RCC 7860 (cell line): Measurements from ENCODE around the gene MYO1E.
"Not testable (repeated sequence)": the region's sequence is repeated elsewhere in the genome, so short reads cannot be mapped to it uniquely, and the experiment has no call there.

Experiments used
- DNase-seq: peaks from one replicate; pipeline ENCODE4 v3.0.0-alpha.2; 2015; ENCODE audit warnings: low spot score
- FAIRE-seq: peaks from 2 replicates; lab custom pipeline; 2012; peaks lifted over from hg19 to GRCh38; lab: Jason Lieb, UNC

MYO1E gene

DNA sequence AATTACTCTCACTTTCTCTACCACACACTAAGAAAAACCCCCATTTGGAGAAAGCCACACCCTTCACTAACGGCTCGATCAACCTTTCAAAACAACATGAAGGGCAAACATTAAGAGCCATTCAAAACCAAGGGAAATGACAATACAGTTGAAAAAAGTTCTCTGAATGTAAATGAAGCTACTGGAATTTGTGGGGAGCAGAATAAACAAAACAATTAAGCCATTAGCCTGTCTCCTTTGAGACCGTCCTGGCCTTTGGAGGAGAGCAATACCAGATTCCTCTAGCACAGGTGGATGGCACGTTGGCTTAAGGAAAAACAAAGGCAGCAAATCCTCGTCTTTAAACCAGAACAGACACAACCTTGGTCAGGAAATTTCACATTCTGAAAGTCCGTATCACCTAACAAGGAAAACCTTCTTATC is 18.7 kb downstream of the MYO1E start:
- no peak for FAIRE-seq

DNA sequence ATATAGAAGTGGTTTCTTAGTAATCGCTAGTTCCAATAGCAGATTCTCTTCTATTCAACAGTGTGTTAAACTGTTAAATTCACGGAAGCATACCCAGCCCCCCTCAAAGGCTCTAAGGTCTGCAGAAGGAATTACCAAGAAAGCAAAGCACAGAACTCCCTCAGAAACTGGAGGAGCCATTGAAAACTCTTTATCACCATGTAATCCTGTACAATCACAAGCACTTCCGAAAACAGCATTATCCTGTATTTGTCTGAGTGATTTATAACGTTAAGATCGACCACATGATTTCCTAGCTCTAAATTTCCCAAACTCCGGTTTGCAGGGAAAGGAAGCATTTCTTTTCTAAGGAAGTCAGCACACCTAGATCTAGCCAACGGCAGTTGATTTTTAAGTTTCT is 20.0 kb downstream of the MYO1E start:
- FAIRE-seq: no peak
- DNase-seq: no peak

More for the DNA sequence above, 18.7 kb downstream of the MYO1E start:
- no peak for DNase-seq

DNA sequence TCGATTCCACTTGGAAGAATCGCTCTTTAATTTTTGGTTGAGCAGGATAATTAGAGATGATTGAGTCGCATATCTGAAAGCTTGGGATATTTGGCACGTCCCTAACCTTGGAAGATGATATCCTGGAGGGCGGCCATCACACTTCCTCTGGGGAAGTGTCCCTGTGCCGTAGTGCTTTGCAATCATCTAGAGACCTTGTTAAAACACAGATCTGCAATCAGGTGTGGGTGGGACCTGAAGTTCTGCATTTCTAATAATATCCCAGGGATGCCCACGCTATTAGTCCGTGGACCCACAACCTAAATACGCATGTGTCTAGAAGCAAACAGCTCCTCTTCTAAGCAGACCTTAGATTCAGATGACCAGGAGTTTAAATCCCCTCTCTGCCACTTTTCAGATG is 20.5 kb downstream of the MYO1E start:
- DNase-seq: no peak
- FAIRE-seq: no peak

GRCh38 chr15:59350421-59350732 is 22.3 kb downstream of the MYO1E start:
- FAIRE-seq (no peak), DNase-seq (no peak)

DNA sequence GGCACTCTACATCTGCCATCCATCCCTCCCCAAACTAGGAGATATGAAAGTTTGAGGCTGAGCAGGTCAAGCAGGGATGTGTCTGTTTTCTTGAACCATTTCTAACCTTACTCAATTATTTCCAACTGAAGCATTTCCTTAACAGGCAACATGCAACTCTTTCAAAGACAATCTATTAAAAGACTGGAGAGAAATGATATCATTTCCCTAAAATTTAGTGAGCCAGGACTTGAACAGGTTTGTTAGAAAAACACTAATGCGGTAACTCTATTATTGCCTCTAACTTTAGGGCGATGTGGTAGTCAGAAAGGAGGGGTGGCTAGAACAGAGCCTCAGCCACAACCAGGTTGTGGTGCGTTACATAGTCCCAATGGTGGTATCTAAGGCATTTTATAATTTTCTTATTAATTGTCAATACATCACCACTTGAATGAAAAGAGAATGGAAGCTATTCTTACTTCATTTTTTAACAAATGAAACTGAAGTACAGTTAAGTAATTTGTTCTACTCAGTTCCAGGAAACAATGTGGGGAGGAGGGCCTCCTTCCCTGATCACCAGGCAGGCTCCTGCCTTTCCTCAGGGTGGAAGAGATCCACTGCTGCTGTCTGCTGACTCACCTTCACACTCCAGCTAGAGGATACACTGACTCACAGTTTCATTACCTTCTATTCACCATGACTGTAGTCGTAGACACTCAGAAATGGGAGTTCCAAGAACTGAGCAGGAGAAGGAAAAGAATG is 22.8 kb downstream of the MYO1E start:
- FAIRE-seq (peak; percentile 97), DNase-seq (peak; percentile 93)

- no peak for FAIRE-seq
Measured at GRCh38 chr15:59347915-59348314, 24.8 kb downstream of the MYO1E start.

DNA sequence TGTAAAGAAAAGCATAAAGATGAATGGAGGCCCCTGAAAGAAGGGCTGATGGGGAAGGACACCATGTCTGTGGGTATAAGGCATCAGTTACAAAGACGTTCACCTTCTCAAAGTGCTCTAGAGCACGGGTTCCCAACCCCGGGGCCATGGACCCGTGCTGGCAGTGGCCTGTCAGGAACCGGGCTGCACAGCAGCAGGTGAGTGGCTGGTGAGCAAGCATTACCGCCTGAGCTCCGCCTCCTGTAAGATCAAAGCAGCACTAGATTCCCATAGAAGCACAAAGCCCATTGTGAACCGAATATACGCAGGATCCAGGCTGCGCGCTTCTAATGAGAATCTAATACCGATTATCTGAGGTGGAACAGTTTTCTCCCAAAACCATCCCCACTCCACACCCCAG is 25.7 kb downstream of the MYO1E start:
- FAIRE-seq (no peak), DNase-seq (no peak)

More at GRCh38 chr15:59347915-59348314, 24.8 kb downstream of the MYO1E start:
- no peak for DNase-seq

- DNase-seq (no peak), FAIRE-seq (no peak)
Measured at GRCh38 chr15:59345326-59345725, 27.3 kb downstream of the MYO1E start.

- no peak for DNase-seq
- FAIRE-seq: no peak
Measured at GRCh38 chr15:59344311-59344710, 28.4 kb downstream of the MYO1E start.

- DNase-seq: no peak
- FAIRE-seq: no peak
Measured at GRCh38 chr15:59340325-59340724, 32.3 kb downstream of the MYO1E start.

GRCh38 chr15:59339252-59339672 is 33.4 kb downstream of the MYO1E start:
- no peak for DNase-seq
- FAIRE-seq: no peak

GRCh38 chr15:59338414-59338813 is 34.3 kb downstream of the MYO1E start:
- FAIRE-seq (no peak), DNase-seq (no peak)

GRCh38 chr15:59336725-59337124 is 35.9 kb downstream of the MYO1E start:
- not testable (repeated sequence) for DNase-seq, FAIRE-seq

- DNase-seq (no peak), FAIRE-seq (no peak)
Measured at GRCh38 chr15:59335207-59335786, 37.4 kb downstream of the MYO1E start.

- peak; percentile 51 for FAIRE-seq
- no peak for DNase-seq
Measured at GRCh38 chr15:59334076-59334415, 38.6 kb downstream of the MYO1E start.

DNA sequence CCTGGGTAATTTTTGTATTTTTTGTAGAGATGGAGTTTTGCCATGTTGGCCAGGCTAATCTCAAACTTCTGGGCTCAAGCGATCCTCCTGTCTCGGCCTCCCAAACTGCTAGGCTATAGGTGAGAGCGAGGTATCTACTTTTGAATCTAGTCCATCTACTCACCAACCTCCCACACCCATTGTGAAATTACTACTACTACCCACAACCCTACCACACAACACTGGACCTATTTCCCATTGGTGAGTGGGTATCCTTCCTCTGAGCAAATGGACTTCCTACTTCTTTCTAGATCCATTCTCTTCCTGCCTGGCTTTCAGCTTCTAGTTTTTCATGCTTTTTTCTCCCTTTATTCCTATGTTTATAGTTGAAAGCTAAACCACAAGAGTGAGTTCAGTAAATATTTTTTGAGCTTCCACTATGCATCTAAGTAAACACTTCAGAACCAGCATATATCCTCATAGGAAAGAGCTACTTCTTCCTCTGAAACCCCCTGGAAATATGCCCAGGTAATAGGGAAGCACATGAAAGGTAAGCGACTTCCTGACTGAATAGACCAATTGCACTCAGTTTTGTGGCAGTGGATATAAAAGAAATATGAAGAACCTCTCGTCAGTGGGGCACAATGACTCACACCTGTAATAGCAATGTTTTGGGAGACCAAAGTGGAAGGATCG is 39.1 kb downstream of the MYO1E start:
- DNase-seq (no peak), FAIRE-seq (no peak)

DNA sequence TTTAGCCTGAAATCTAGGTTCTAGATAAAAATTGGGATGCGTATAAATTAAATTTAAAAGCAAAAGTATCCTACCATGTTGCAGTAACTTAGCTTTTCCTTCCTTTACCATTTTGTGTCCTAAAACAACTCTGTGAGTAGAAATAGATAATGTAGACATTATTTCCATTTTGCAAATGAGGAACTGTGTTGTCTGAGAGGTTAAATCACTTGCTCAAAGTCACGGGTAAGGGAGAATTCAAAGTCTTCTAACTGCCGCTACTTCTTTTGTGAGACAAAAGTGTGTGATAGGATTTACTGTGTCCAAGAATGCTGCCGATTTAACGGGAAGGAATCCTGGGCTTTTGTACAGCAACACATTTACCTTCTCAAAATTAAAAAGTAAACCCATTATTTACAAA is 40.7 kb downstream of the MYO1E start:
- DNase-seq: no peak
- no peak for FAIRE-seq

GRCh38 chr15:59330649-59331048 is 42.0 kb downstream of the MYO1E start:
- peak; percentile 51 for FAIRE-seq
- DNase-seq: peak; percentile 39

- peak; percentile 96 for DNase-seq
- peak; percentile 98 for FAIRE-seq
Measured at GRCh38 chr15:59329570-59330350, 42.9 kb downstream of the MYO1E start.

GRCh38 chr15:59329091-59329490 is 43.6 kb downstream of the MYO1E start:
- DNase-seq: no peak
- no peak for FAIRE-seq

DNA sequence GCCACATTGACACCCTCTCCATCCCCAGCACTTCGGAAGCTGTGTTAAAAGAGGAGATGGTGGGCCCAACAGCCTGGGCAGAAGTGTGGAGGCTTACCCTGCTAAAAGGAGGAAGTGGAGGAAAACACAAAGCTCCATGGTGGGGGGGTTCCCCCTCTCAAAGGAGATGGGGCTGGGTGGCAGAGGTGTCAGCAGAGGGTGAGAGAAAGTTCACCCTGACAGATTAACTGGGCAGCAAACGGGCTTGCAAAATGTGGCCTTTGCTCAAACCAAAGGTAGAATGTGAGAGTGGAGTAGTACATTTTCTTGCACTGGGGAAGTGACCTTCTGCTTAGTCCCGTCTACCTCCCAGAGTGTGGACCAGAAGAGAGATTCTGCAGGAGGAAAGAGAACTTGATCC is 44.7 kb downstream of the MYO1E start:
- DNase-seq (no peak), FAIRE-seq (no peak)
